SK-N-SH (cell line): ENCODE data around the gene TM9SF3.

ENCODE experiments used
- EZH2phosphoT487 ChIP-seq: fragments of 200-600 bp; sonication (generic); IDR thresholded peaks from 2 replicates; pipeline ENCODE4 v1.6.1; 2017; ENCODE audit warnings: low read depth, mixed run types, mild to moderate bottlenecking, antibody characterized with exemption, moderate library complexity, borderline replicate concordance
- FOXJ3 ChIP-seq: sonication (generic); formaldehyde crosslinking; IDR thresholded peaks from 2 replicates; pipeline ENCODE4 v1.5.1; 2020; ENCODE audit warnings: mild to moderate bottlenecking, missing genetic modification reagents
- JUND ChIP-seq: IDR thresholded peaks from 2 replicates; pipeline ENCODE4 v1.4.0; 2012
- MXI1 ChIP-seq: IDR thresholded peaks from 2 replicates; pipeline ENCODE4 v1.6.1; 2012; ENCODE audit warnings: mild to moderate bottlenecking, low read depth, low read length, improper control_type of control experiment
- POLR2AphosphoS5 ChIP-seq: IDR thresholded peaks from 2 replicates; pipeline ENCODE4 v1.6.1; 2012; ENCODE audit warnings: low read depth, low read length
- RXRA ChIP-seq: IDR thresholded peaks from 2 replicates; pipeline ENCODE4 v1.4.0; 2012; ENCODE audit warnings: low read depth, mild to moderate bottlenecking, borderline replicate concordance
- TF ChIP-seq, protein P1 (sequence below): fragments of 200-600 bp; sonication (generic); IDR thresholded peaks from 2 replicates; pipeline ENCODE4 v1.6.1; 2017; ENCODE audit warnings: antibody characterized with exemption, mild to moderate bottlenecking, moderate library complexity

DNA sequence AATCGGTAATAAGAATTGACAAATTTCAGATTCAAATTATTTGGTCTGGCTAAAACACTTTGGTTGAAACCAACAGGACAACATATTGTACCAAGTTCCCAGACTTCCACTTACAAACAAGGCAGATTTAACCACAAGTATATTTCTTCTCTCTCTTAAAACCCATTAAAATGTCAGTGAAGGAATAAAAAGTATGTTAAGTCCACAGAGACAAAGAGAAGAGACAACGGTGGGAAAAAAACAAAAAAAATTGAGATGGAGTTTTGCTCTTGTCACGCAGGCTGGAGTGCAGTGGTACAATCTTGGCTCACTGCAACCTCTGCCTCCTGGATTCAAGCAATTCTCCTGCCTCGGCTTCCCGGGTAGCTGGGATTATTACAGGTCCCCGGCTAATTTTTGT is 16.3 kb downstream of the TM9SF3 start:
- TF ChIP-seq POLR2AphosphoS5 (no peak), FOXJ3 (CRISPR knock-in tag) (no peak), RXRA (no peak), EZH2phosphoT487 (no peak), JUND (no peak), MXI1 (no peak)
- TF ChIP-seq, protein P1, sequence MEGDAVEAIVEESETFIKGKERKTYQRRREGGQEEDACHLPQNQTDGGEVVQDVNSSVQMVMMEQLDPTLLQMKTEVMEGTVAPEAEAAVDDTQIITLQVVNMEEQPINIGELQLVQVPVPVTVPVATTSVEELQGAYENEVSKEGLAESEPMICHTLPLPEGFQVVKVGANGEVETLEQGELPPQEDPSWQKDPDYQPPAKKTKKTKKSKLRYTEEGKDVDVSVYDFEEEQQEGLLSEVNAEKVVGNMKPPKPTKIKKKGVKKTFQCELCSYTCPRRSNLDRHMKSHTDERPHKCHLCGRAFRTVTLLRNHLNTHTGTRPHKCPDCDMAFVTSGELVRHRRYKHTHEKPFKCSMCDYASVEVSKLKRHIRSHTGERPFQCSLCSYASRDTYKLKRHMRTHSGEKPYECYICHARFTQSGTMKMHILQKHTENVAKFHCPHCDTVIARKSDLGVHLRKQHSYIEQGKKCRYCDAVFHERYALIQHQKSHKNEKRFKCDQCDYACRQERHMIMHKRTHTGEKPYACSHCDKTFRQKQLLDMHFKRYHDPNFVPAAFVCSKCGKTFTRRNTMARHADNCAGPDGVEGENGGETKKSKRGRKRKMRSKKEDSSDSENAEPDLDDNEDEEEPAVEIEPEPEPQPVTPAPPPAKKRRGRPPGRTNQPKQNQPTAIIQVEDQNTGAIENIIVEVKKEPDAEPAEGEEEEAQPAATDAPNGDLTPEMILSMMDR, result no peak
